HG03159 (cell line): ENCODE measurements around the gene SLC4A1AP.
"Not testable (repeated sequence)": the region's sequence is repeated elsewhere in the genome, so short reads cannot be mapped to it uniquely, and the experiment has no call there.

Experiments used
- ATAC-seq: cut with Tn5 transposase; IDR thresholded peaks from one replicate; pipeline ENCODE4 v1.9.1; 2021; ENCODE audit warnings: mild to moderate bottlenecking, moderate library complexity; ENCODE audit not compliant: unreplicated experiment

SLC4A1AP gene

DNA sequence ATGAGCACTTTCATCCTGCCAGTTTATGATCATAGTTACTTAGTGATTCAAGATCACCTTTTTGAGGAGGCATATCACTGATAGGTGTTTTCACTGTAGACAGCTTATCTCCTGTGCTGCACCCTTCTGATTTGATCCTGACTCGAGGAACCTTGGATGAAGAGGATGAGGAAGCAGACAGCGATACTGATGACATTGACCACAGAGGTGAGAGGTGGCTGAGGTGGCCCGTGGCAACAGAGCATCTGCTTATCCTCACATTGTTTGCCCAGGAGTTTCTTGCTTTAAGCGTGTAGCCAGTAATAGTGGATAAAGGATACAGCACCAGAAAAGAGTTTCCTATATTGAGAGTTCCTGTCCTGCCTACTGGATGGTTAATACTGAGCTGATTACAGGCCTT lies 16.0 kb upstream of the SLC4A1AP start:
- ATAC-seq = no peak

DNA sequence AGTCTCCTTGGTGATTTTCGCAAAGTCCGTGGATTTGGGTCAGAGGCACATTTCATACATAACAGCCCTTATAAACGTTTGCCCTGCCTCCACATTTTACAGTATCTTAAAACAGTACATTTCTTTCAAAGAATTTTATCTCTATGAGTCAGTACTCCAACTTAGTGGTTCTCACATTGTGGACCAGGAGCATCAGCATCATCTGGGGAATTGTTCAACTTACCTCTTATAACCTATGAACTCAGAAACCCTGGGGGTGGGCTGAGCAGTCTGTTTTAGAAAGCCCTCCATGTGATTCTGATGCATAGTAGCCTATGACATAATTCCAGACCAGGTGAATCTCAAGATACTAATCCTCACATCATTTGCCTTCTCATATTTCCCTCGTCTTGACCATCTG lies 12.6 kb upstream of the SLC4A1AP start:
- ATAC-seq = no peak

DNA sequence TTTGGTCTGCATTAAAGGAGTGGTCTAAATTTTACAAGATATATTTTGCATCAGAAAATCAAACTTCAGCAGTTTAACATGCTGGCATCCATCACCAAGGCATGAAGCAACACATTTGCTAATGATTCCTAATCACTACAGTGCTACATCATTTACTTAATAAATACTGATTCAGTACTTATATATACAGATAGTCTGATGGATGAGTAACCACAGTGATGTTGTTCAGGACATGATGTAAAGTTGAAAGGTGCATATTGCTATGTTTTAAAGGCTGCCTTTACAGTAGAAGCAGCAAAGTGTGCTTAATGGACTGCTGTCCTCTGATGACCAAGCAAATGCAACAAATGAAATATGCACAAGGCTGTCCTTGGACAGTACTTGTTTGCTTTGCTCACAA lies 11.3 kb upstream of the SLC4A1AP start:
- no peak for ATAC-seq

DNA sequence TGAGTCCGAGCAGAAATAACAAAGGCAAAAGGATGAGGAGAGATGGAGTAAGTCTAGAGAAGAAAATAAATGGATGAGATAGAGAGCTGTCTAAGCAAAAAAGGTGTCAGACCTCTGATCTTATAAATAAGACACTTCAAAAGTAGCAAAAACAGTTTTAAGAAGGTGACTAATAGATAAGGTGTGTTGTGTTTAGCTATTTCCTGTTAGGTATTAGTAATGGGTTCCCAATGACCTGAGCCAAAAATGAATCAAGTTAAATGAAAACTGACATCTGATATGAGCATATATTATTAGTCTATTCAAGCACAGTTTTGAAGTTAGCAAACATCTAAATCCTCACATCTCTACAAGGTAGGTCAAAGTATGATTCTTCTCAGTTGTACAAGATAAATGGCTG lies 10.9 kb upstream of the SLC4A1AP start:
- ATAC-seq = no peak

DNA sequence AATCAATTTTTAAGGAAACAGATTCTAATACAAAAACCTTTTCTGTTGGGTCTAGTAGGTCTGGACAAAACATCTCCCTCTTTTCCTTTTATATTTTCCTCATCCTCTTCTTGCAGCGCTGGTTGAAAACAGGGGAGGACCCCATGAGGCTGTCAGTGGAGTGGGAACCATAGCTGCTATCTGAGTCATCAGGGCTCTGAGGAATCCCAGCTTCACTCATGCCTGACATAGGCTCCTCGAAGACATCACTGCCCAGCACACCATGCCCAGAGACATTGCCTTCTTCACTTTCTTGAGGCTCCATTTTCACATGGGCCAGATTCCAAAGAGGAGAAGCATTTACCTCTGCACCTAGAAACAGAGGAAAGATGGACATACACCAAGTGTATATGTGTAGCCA lies 10.3 kb upstream of the SLC4A1AP start:
- no peak for ATAC-seq

DNA sequence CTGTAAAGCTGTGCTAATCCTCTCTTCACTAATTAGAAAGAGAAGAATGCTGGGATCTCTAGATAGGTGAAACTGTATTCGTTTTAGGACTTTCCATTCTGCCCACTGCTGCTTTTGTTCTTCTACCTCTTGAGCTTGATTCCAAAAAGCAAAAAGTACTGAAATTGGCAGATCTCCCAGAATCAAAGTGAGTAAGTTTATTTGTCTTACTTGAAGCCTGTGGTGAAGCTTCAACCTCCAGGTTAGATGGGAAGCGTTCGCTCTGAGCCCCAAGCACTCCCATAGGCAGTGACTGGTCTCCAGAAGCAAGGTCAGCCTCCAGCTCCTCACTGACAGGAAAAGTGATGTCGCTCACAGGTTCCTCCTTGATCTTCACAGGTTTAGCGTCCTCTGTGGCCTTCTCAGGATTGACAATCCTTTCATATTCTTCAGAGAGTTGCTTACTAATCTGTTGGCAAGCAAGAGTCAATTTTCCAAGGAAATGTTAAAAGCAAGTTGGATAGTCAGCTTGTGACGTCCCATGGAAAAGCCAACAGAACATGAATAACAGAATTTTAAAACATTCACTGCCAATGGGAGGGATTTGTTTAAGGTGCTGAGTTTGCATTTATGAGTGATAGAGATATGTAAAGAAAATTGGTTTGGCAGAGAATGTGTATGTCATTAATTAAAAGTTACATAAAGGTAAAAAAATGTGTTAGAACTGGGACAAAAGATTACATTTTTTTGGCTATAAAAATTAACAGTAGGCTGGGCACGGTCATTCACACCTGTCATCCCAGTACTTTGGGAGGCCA lies 8.3 kb upstream of the SLC4A1AP start:
- no peak for ATAC-seq

DNA sequence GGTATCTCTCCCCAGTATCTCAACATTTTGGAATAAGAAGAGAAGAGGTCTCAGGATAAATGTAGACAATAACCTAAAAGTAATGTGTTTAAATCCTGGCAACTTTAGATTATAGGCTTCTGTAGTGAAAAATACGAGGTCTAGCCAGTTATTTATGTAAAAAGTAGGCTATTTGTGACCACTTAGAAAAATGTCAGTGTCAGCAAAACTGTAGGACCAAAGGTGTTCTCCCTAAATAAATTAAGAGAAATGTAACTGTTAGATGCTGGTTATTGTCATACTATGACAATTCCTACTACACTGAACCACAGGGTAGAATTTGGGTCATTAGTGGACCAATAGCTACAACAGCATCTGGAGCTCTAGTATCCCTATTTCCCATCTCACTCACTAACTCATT lies 2.3 kb upstream of the SLC4A1AP start:
- no peak for ATAC-seq

DNA sequence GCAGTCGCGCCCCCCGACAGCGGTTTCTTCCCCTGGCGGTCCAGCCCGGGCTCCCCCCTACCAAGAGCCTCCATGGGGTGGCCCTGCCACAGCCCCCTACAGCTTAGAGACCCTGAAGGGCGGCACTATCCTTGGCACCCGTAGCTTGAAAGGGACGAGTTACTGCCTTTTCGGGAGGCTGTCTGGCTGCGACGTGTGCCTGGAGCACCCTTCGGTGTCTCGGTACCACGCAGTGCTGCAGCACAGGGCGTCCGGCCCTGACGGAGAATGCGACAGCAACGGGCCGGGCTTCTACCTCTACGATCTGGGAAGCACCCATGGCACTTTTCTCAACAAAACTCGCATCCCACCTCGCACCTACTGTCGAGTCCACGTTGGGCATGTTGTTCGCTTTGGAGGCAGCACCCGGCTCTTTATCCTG lies 475 bp downstream of the SLC4A1AP start:
- no peak for ATAC-seq

DNA sequence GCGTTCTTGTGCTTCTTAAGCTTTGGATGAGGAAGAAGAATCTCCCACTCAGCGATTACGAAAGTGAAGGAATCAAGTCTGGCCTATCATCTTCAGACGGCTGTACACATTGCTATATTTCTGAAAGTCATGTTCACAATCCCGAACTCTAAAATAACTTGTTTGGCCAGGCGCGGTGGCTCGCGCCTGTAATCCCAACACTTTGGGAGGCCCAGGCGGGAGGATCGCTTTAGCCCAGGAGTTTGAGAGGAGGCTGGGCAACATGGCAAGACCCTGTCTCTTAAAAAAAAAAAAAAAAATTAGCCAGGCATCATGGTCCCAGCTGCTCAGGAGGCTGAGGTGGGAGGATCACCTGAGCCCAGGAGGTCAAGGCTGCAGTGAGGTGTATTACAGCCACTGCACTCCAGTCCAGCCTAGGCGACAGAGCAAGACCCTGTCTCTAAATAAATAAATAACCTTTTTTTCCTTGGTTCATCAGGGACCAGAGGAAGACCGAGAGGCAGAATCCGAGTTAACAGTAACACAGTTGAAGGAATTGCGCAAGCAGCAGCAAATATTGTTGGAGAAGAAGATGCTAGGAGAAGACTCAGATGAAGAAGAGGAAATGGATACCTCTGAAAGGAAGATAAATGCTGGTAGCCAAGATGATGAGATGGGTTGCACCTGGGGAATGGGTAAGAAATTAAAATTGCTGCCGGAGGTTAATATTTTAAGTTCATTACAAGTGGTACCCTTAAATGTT lies 1.1 kb downstream of the SLC4A1AP start:
- ATAC-seq = no peak

DNA sequence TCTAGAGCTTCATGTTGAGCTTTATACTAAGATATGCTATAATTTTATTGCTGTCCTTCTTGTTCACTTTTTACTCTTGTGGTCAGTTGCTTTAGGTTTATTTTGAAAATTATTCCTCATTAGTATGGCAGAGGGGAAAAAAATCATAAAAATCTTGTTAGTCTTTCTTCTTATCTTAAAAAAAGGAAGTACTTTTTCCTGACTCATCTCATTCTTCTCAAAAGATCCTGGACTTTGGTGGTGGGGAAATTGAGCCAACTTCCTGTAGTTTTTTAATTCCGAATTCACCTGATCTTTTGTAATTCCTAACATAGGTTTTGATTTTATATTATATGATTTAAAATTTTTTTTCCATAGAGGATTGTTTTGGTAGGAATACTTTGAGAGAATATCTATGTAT lies 3.8 kb downstream of the SLC4A1AP start:
- ATAC-seq = no peak

DNA sequence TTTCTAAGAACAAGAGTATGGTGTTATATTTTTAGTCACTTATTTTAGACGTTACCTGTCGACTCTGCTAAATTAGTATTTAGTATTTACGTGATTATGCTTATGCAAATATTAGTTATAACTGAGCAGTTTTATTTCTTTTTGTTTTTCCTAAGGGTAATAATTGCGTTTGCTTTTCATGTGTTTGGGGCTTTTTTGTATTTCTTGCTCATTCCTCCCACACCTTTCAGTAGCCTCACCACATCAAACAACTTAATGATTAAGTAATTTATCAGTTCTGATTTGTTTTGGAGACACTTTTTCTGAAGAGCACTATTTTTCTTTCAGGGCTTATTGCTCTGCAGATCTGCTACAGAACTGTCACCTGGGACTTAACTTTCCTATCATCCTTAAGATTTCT lies 7.5 kb downstream of the SLC4A1AP start:
- no peak for ATAC-seq

DNA sequence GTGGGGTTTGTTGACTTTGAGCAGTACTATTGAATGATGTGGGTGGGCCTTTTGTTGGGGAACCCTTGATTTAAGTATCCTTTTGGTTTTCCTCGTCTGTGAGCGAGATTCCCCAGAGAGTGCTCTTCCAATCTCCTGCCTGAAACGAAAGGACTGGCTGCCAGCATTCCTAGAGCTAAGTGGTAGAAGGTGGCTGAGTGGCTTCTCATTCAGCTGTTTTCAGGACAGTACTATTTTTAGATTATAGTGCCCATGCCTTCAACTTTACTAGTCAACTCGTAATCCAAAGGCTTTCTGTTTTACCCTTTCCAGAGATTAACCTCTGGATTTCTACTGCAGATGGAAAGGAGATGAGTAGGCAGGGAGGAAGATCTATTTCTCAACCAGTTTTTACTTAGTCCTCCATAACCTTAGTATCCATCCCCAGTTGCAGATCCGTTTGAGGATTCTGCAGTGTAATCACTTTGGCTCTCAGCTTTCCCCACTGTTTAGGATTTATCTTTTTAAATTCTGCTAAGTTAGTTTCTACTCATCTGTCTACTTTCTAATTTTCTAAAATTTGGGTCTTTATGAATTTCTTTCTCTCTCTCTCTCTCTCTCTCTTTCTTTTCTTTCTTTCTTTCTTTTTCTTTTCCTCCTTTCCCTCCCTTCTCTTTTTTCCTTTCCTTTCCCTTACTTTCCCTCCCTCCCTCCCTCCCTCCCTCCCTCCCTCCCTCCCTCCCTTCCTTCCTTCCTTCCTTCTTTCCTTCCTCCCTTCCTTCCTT lies 9.2 kb downstream of the SLC4A1AP start:
- ATAC-seq = no peak

DNA sequence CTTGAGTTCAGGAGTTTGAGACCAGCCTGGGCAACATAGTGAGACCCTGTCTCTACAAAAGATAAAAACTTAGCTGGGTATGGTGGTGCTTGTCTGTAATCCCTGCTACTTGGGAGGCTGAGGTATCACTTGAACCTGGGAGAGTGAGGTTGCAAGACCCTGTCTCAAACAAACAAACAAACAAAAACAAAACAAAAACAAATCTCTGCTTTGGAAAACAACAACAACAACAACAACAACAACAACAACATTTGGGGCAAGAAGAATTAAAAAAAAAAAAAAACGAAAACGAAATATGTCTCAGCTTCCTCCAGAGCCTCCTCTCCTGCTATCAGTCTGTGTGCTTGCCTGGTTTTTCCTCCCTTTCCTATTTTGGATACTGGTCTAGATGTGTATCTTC lies 16.9 kb downstream of the SLC4A1AP start:
- ATAC-seq = no peak

DNA sequence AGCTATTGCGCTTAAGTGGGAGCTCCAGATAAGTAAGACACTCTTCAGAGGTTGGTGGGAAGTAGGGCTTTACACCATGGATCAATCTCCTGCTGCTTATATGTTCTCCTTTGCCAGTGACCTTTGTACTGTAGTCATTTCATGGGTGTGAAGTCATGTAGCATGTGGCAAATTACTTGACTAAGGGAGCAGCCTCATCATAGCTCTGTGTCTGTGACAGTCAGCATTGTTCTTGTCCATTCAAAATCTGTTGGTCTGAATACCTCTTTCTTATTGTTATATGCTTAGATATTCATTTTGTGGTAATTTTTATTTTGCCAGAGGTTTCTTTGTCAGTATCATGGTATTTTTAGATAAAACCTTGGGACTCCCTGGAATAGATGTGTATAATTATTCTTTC lies 18.2 kb downstream of the SLC4A1AP start:
- ATAC-seq = no peak

DNA sequence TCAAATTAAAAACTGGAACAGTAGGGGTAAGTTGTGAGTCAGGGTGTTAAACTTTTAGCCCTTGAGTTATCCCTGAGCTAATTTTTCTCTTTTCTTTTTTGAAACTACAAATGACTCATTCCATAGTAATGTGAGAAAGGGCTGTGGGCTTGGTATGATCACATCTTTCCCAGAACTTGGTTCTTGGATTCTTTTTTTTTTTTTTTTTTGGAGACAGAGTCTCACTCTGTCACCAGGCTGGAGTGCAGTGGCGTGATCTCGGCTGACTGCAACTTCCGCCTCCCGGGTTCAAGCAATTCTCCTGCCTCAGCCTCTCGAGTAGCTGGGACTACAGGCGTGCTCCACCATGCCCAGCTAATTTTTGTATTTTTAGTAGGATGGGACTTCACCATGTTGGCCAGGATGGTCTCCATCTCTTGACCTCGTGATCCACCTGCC lies 18.7 kb downstream of the SLC4A1AP start:
- ATAC-seq = not testable (repeated sequence)

DNA sequence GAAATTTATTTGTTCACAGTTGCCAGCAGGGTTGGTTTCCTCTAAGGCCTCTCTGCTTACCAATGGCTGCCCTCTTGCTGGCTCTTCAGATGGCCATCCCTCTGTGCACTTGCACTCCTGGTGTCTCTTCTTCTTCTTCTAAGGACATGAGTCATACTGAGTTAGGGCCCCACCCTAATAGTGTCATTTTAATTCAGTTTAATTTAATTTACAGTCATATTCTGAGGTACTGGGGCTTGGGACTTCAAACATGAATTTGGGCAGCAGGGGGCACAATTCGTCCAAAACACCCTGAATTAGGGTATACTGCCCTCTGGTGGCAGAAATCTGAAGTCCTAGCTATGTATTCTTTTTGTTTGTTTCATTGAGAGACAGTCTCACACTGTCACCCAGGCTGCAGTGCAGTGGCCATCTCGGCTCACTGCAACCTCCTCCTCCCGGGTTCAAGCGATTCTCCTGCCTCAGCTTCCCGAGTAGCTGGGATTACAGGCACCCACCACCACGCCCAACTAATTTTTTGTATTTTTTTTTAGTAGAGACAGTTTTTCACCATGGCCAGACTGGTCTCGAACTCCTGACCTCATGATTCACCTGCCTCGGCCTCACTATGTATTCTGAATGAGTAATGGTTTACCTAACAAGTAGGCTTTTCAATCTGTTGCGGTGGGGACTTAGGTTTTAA lies 19.8 kb downstream of the SLC4A1AP start:
- peak; percentile 90 for ATAC-seq

DNA sequence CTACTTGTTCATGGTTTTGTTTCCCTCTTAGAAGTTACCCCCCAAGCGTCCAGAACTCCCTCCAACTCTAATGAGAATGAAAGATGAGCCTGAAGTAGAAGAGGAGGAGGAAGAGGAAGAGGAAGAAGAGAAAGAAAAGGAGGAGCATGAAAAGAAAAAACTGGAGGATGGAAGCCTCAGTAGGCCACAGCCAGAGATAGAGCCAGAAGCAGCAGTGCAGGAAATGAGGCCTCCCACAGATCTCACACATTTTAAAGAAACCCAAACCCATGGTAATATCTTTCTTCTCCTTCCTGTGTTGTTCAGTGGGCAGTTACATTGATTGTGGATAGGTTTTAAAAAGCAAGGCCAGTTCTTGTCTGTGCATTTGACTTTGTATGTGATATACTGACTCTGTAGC lies 21.3 kb downstream of the SLC4A1AP start:
- ATAC-seq = not testable (repeated sequence)

DNA sequence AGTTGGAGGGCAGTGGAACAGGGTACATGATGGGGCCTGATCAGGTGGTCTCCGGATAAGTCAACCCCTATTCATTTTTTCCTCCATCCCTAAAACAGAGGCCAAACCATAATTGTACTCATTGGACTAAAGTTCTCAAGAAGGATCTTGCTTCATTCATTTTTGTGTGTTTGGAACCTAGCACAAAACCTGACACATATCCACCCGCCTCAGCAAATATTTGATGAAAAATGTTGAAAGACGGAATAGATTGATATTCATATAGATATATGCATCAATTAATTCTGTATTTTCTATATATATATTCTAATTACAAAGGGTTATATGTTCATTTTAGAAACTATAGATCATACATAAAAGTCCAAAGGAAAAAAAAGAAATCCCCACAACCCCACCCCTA lies 21.9 kb downstream of the SLC4A1AP start:
- ATAC-seq = no peak

DNA sequence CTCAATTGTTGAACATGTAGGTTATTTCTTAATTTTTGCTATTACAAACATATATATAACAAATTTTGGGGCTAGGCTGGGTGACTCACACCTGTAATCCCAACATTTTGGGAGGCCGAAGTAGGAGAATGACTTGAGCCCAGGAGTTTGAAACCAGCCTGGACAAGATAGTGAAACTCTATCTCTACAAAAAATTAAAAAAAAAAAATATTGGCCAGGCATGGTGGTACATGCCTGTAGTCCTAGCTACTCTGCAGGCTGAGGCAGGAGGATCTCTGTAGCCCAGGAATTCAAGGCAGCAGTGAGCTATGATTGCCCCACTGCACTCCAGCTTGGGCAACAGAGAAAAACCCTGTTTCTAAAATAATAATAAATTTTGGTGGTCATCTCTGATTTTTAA lies 23.5 kb downstream of the SLC4A1AP start:
- no peak for ATAC-seq

DNA sequence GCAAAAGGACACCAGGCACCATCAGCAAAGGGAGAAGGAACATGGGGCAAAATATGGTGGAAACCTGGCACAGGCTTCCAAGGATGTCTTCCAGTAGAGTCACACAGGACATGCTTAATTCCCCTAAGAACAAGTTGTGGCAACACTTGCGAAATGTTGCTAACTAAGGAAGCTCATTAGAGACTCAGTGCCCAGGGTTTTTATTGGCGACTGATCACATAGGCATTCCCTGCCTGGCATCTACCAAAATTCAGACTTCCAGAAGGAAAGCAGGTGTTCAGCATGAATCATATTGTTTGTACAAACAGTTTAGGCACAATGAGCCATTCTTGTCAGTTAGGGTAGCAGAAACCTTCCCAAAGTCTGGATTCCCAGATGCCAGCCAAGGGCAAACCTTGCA lies 25.7 kb downstream of the SLC4A1AP start:
- no peak for ATAC-seq

DNA sequence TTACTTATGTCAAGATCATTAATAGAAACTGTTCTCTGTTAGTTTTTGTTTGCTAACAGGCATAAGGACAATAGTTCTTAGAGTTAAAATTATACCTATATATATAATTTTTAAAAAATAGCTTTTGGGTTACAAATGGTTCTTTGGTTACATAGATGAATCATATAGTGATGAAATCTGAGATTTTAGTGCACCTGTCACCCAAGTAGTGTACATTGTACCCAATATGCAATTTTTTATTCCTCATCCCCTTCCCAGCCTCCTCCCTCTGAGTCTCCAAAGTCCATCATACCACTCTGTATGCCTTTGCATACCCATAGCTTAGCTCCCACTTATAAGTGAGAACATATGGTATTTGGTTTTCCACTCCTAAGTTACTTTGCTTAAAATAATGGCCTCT lies 26.4 kb downstream of the SLC4A1AP start:
- ATAC-seq = no peak
